HL-60 (cell line): ENCODE measurements around the gene C16orf86.

ENCODE experiments used
- GABPA ChIP-seq: IDR thresholded peaks from 2 replicates; pipeline ENCODE4 v1.6.1; 2012; ENCODE audit warnings: low read depth
- POLR2AphosphoS5 ChIP-seq: IDR thresholded peaks from 2 replicates; pipeline ENCODE4 v1.6.1; 2012; ENCODE audit warnings: low read depth
- SPI1 ChIP-seq: IDR thresholded peaks from 2 replicates; pipeline ENCODE4 v1.6.1; 2012; ENCODE audit warnings: low read depth, mild to moderate bottlenecking, borderline replicate concordance
- TF ChIP-seq, protein P1 (sequence below): IDR thresholded peaks from 2 replicates; pipeline ENCODE4 v1.6.1; 2012; ENCODE audit warnings: low read depth; ENCODE audit not compliant: insufficient replicate concordance
- TF ChIP-seq, protein P2 (sequence below): IDR thresholded peaks from one replicate; pipeline ENCODE4 v1.5.1; 2011; ENCODE audit warnings: low read length, control low read depth, inconsistent platforms; ENCODE audit not compliant: insufficient read depth

DNA sequence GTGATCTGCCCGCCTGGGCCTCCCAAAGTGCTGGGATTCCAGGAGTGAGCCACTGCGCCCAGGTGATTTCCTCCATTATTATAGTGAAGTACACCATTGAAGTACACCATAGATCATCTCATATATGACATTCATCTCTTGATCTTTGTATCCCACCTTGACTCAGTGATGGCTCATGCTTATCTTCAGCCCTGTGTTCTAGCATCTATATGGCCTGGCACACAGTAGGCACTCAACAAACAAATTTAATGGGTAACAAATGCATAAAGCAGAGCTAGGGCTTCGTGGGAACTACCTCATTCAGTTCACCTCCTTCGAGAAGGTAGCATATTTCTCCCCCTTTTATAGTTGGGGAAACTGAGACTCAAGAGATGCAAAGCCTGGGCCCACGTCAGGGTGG, 1.0 kb upstream of the C16orf86 start:
- TF ChIP-seq POLR2AphosphoS5 = no peak
- TF ChIP-seq, protein P1, sequence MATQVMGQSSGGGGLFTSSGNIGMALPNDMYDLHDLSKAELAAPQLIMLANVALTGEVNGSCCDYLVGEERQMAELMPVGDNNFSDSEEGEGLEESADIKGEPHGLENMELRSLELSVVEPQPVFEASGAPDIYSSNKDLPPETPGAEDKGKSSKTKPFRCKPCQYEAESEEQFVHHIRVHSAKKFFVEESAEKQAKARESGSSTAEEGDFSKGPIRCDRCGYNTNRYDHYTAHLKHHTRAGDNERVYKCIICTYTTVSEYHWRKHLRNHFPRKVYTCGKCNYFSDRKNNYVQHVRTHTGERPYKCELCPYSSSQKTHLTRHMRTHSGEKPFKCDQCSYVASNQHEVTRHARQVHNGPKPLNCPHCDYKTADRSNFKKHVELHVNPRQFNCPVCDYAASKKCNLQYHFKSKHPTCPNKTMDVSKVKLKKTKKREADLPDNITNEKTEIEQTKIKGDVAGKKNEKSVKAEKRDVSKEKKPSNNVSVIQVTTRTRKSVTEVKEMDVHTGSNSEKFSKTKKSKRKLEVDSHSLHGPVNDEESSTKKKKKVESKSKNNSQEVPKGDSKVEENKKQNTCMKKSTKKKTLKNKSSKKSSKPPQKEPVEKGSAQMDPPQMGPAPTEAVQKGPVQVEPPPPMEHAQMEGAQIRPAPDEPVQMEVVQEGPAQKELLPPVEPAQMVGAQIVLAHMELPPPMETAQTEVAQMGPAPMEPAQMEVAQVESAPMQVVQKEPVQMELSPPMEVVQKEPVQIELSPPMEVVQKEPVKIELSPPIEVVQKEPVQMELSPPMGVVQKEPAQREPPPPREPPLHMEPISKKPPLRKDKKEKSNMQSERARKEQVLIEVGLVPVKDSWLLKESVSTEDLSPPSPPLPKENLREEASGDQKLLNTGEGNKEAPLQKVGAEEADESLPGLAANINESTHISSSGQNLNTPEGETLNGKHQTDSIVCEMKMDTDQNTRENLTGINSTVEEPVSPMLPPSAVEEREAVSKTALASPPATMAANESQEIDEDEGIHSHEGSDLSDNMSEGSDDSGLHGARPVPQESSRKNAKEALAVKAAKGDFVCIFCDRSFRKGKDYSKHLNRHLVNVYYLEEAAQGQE = no peak
- TF ChIP-seq, protein P2, sequence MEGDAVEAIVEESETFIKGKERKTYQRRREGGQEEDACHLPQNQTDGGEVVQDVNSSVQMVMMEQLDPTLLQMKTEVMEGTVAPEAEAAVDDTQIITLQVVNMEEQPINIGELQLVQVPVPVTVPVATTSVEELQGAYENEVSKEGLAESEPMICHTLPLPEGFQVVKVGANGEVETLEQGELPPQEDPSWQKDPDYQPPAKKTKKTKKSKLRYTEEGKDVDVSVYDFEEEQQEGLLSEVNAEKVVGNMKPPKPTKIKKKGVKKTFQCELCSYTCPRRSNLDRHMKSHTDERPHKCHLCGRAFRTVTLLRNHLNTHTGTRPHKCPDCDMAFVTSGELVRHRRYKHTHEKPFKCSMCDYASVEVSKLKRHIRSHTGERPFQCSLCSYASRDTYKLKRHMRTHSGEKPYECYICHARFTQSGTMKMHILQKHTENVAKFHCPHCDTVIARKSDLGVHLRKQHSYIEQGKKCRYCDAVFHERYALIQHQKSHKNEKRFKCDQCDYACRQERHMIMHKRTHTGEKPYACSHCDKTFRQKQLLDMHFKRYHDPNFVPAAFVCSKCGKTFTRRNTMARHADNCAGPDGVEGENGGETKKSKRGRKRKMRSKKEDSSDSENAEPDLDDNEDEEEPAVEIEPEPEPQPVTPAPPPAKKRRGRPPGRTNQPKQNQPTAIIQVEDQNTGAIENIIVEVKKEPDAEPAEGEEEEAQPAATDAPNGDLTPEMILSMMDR = no peak
- TF ChIP-seq GABPA = no peak
- TF ChIP-seq SPI1 = no peak
